Measurements from ENCODE around the gene POU6F1. TPM values are rescaled to one million over a fixed set of nuclear protein-coding genes. Genes with fewer than 3 reads are reported as not detected.
A peak's percentile ranks its signal among the peaks of the same experiment; 100 is the strongest.

The POU6F1 gene
- total and polyA plus RNA-seq, 9 of the 15 experiments (the other 6 are each of a cell fraction or from before 2014, with no cell fraction given) = 0.14 to 3.3 (median 1.1) TPM

DNA sequence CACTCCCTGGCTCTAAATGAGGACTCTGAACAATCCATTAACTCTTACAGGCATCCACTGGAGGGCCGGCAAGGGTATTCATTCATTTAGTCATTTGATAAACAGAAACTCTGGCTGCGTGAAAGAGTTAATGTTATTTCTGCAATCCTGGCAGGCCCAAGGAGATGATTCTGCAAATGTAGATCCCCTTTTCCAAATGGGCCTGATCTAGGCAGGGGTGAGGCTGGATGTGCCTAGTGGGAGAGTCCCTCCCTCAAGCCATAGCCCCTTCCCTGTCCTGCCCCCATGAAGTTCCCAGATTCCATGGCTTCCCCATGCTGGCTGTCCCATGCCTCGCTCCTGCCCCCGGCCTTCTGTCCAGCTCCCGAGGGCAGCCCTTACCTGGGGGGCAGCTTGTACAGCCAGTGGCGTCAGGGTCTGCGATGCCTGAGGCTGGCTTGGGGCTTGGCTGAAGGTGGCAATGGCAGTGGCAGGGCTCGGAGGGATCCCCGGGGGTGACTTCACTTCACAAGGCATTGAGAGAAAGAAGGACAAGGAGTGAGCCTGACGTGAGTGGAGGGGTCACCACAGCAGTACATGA lies 18.4 kb downstream of the POU6F1 start:
- peak overlapping the region in 1 of 2 experiments; percentile 32; a peak in 1 of 4 replicates for H3K9ac ChIP-seq (ENCODE audit: insufficient read depth in 1 of 2, low read depth in 2 of 2, low read length in 2 of 2)
- H3K36me3 ChIP-seq (ENCODE audit: control insufficient read depth, insufficient read depth, low read length) = no peaks in the 10 kb centered on the region
- CTCF ChIA-PET (ENCODE audit: low intra/inter-chr PET ratio) = no interaction called here
- H3K27ac ChIP-seq (ENCODE audit: extremely low read depth, low read depth, low read length) = no peak overlapping the region
- in situ Hi-C loops (cut with MboI) (no loop called here), intact Hi-C loops (cut with micrococcal nuclease) (no loop called here)
- H3K79me2 ChIP-seq (ENCODE audit: control insufficient read depth, insufficient read depth, low read length) = no peaks in the 10 kb centered on the region
- no peak for DNase-seq (ENCODE audit: extremely low read depth in 1 of 4, low spot score in 3 of 4)
- no peaks in the 10 kb centered on the region for H3K9me1 ChIP-seq (ENCODE audit: control insufficient read depth, insufficient read depth, low read length)
- no peaks in the 10 kb centered on the region for H3K27me3 ChIP-seq (ENCODE audit: control insufficient read depth in 2 of 2, insufficient read depth in 2 of 2, low read length in 2 of 2)
- ATAC-seq = no peak
- no peak for TF ChIP-seq ZNF12 (CRISPR knock-in tag; IDR thresholded peaks at IDR 0.05)
- no peak for TF ChIP-seq ZNF347 (CRISPR knock-in tag; IDR thresholded peaks at IDR 0.05; ENCODE audit: low read depth)
- TF ChIP-seq POU5F1 (IDR thresholded peaks at IDR 0.05; ENCODE audit: borderline replicate concordance, low read depth, low read length, partially characterized antibody) = no peak
- no peak for TF ChIP-seq CC2D1A (IDR thresholded peaks at IDR 0.05)
- TF ChIP-seq KDM2B (CRISPR knock-in tag; IDR thresholded peaks at IDR 0.05) = no peak
- no peak for TF ChIP-seq BRF1 (IDR thresholded peaks at IDR 0.05; ENCODE audit: borderline replicate concordance, extremely low read depth, insufficient read length)
- TF ChIP-seq HCFC1 (IDR thresholded peaks at IDR 0.05; ENCODE audit: low read depth, low read length) = no peak
- TF ChIP-seq, protein P1, sequence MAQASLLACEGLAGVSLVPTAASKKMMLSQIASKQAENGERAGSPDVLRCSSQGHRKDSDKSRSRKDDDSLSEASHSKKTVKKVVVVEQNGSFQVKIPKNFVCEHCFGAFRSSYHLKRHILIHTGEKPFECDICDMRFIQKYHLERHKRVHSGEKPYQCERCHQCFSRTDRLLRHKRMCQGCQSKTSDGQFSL (CRISPR knock-in tag; IDR thresholded peaks at IDR 0.05) = no peak
- TF ChIP-seq, protein P1 (tag; IDR thresholded peaks at IDR 0.05) = no peak
- no peak for TF ChIP-seq ILK (tag; IDR thresholded peaks at IDR 0.05; ENCODE audit: borderline replicate concordance, low read depth)
- no peak for TF ChIP-seq EP400 (IDR thresholded peaks at IDR 0.05)
- no peak for TF ChIP-seq TCF7L2 (IDR thresholded peaks at IDR 0.05; ENCODE audit: low read depth, low read length)
- TF ChIP-seq NFIC (IDR thresholded peaks at IDR 0.05) = no peak
- no peaks in the 10 kb centered on the region for H3K9me3 ChIP-seq (replicated peaks; ENCODE audit: control insufficient read depth, insufficient read depth, low read depth, low read length)
- no peak overlapping the region for H3K4me2 ChIP-seq (ENCODE audit: insufficient read depth, low read length)
- peaks cover 0 to 17% of the 10 kb centered on the region in 2 experiments; a peak in 3 of 5 replicates for H3K4me1 ChIP-seq (replicated peaks in 1 of 2; ENCODE audit: control insufficient read depth in 2 of 2, insufficient read depth in 2 of 2, low read length in 2 of 2)
- no peaks in the 10 kb centered on the region for H4K20me1 ChIP-seq (replicated peaks; ENCODE audit: control insufficient read depth, insufficient read depth, low read length)
- no peak for FAIRE-seq
- no peak overlapping the region for H2AFZ ChIP-seq (ENCODE audit: low read depth, low read length)
- BruUV-seq (replicated peaks) = no TSS peak
- 58% methylated on average over 7 of the region's 10 CpGs for WGBS (ENCODE audit: insufficient coverage, low coverage, missing lambda C conversion rate)
- POLR2A ChIA-PET = interaction anchor here (0.7 to 2.4 kb wide), 3 partner anchors 9 to 18 kb away, joined by 3 to 7 read pairs (median 6); partner anchors contain the start of gene POU6F1
- H3K4me3 ChIP-seq = no peak overlapping the region

All from K562 (cell line).